HepG2 (cell line): ENCODE data around the gene SCIN. TPM values are rescaled to one million over a fixed set of nuclear protein-coding genes. Genes with fewer than 3 reads are reported as not detected.

Experiments
- ATAC-seq: fragments of 200-7000 bp; cut with Tn5 transposase; 3 replicates; pipeline ENCODE4 v1.9.1; 2020; ENCODE audit warnings: mild to moderate bottlenecking, moderate library complexity
- BruUV-seq: library from RNA; stranded (reverse); fragments of 400-500 nt; replicated peaks from 2 replicates; lab custom pipeline; 2021; lab: Mats Ljungman, UMichigan
- CTCF ChIA-PET: fragments of 300-600 bp; formaldehyde crosslinking; extraction: SDS; loops from one replicate; lab custom pipeline; 2021; ENCODE audit warnings: low total read pairs, inconsistent platforms, low intra/inter-chr PET ratio; lab: Yijun Ruan, JAX
- POLR2A ChIA-PET: fragments of 350-600 bp; sonication (Branson Sonifier 250); formaldehyde crosslinking; loops from one replicate; lab custom pipeline; 2020; ENCODE audit warnings: antibody characterized with exemption, inconsistent platforms; lab: Yijun Ruan, JAX
- DNase-seq: peaks from one replicate; pipeline ENCODE4 v3.0.0-alpha.2; 2015; ENCODE audit warnings: low spot score
- FAIRE-seq: peaks from 3 replicates; lab custom pipeline; 2011; peaks lifted over from hg19 to GRCh38; lab: Jason Lieb, UNC
- H2AFZ ChIP-seq: one replicate; pipeline ENCODE4 v1.6.1; 2011; ENCODE audit warnings: low read length, inconsistent platforms
- H3K27ac ChIP-seq: fragments of 300-600 bp; 3 replicates; pipeline ENCODE4 v1.8.0; 2011; ENCODE audit warnings: mixed run types, mild to moderate bottlenecking, mixed read lengths, low read length, inconsistent platforms; ENCODE audit not compliant: insufficient read depth; ENCODE audit errors: extremely low read length
- H3K27me3 ChIP-seq, 2 experiments: fragments of 200-600 bp in 1 of 2; 2 replicates in 1 of 2; 3 replicates in 1 of 2; pipeline versions ENCODE4 v1.6.0 to v1.8.0; 2011; ENCODE audit warnings: low read length in 2 of 2, mild to moderate bottlenecking in 2 of 2, moderate library complexity in 2 of 2, inconsistent platforms in 1 of 2; ENCODE audit not compliant: insufficient read depth in 2 of 2, control insufficient read depth in 1 of 2
- H3K36me3 ChIP-seq, 2 experiments: fragments of 200-600 bp in 1 of 2; replicated peaks in 1 of 2; 2 replicates in 1 of 2; 3 replicates in 1 of 2; pipeline versions ENCODE4 v1.5.1 to v1.8.0; 2011; ENCODE audit warnings: low read length in 2 of 2, inconsistent platforms in 1 of 2; ENCODE audit not compliant: insufficient read depth in 2 of 2, control insufficient read depth in 1 of 2
- H3K4me1 ChIP-seq: 2 replicates; pipeline ENCODE4 v1.5.1; 2012; ENCODE audit warnings: low read length, inconsistent platforms; ENCODE audit not compliant: insufficient read depth
- H3K4me2 ChIP-seq: 2 replicates; pipeline ENCODE4 v1.6.0; 2011; ENCODE audit warnings: low read depth, low read length, inconsistent platforms
- H3K4me3 ChIP-seq, 3 experiments: fragments of 200-600 bp in 1 of 3; sonication (generic), shearing (Covaris generic) in 1 of 3; replicated peaks in 1 of 3; 2 replicates each; pipeline ENCODE4 v1.5.1; 2011 to 2016; ENCODE audit warnings: low read length in 3 of 3, inconsistent platforms in 2 of 3, low read depth in 2 of 3, mild to moderate bottlenecking in 2 of 3, control low read depth in 1 of 3, mixed read lengths in 1 of 3; ENCODE audit not compliant: insufficient read depth in 1 of 3
- H3K79me2 ChIP-seq: one replicate; pipeline ENCODE4 v1.6.1; 2011; ENCODE audit warnings: low read length, inconsistent platforms; ENCODE audit not compliant: insufficient read depth
- H3K9ac ChIP-seq: 2 replicates; pipeline ENCODE4 v1.6.0; 2011; ENCODE audit warnings: mild to moderate bottlenecking, low read depth, low read length, inconsistent platforms; ENCODE audit not compliant: insufficient read depth
- H3K9me3 ChIP-seq: 2 replicates; pipeline ENCODE4 v1.5.1; 2012; ENCODE audit warnings: mild to moderate bottlenecking, low read length
- H4K20me1 ChIP-seq: 2 replicates; pipeline ENCODE4 v1.6.0; 2011; ENCODE audit warnings: inconsistent platforms, mild to moderate bottlenecking, low read length, moderate library complexity; ENCODE audit not compliant: insufficient read depth
- ARID3A ChIP-seq: IDR thresholded peaks from 2 replicates; pipeline ENCODE4 v1.6.1; 2012; ENCODE audit warnings: low read depth, low read length, improper control_type of control experiment
- CTCF ChIP-seq: sonication (generic); formaldehyde crosslinking; IDR thresholded peaks from 2 replicates; pipeline ENCODE4 v1.5.0; 2020; ENCODE audit warnings: mild to moderate bottlenecking, missing genetic modification reagents, moderate library complexity
- ELF3 ChIP-seq: IDR thresholded peaks from 2 replicates; pipeline ENCODE4 v1.6.1; 2016; ENCODE audit warnings: missing genetic modification reagents, missing compliant biosample characterization
- IKZF4 ChIP-seq: sonication (generic); formaldehyde crosslinking; IDR thresholded peaks from 2 replicates; pipeline ENCODE4 v1.5.1; 2020; ENCODE audit warnings: borderline replicate concordance, mild to moderate bottlenecking, low read depth, missing genetic modification reagents; ENCODE audit errors: not compliant biosample characterization
- NBN ChIP-seq: fragments of 450-650 bp; conservative IDR thresholded peaks from 2 replicates; pipeline ENCODE4 v1.6.1; 2017
- RAD21 ChIP-seq: fragments of 450-650 bp; formaldehyde crosslinking; IDR thresholded peaks from 2 replicates; pipeline ENCODE4 v1.5.0; 2020; ENCODE audit warnings: mild to moderate bottlenecking
- RAD51 ChIP-seq: fragments of 450-650 bp; IDR thresholded peaks from 2 replicates; pipeline ENCODE4 v1.6.1; 2016; ENCODE audit warnings: borderline replicate concordance
- RARG ChIP-seq: sonication (generic); formaldehyde crosslinking; IDR thresholded peaks from 2 replicates; pipeline ENCODE4 v1.4.0; 2020; ENCODE audit warnings: low read depth, mild to moderate bottlenecking, missing genetic modification reagents
- RFXANK ChIP-seq: IDR thresholded peaks from 2 replicates; pipeline ENCODE4 v1.6.1; 2016
- SMC3 ChIP-seq: IDR thresholded peaks from 2 replicates; pipeline ENCODE4 v1.6.1; 2011; ENCODE audit warnings: low read length, improper control_type of control experiment
- STAG1 ChIP-seq: sonication (generic); formaldehyde crosslinking; IDR thresholded peaks from 2 replicates; pipeline ENCODE4 v1.4.0; 2020; ENCODE audit warnings: missing genetic modification reagents
- ZNF121 ChIP-seq: sonication (generic); formaldehyde crosslinking; IDR thresholded peaks from 2 replicates; pipeline ENCODE4 v1.5.0; 2020; ENCODE audit warnings: mild to moderate bottlenecking, missing genetic modification reagents
- ZNF160 ChIP-seq: sonication (generic); formaldehyde crosslinking; IDR thresholded peaks from 2 replicates; pipeline ENCODE4 v1.8.0; 2022; ENCODE audit warnings: mild to moderate bottlenecking, inconsistent platforms, missing genetic modification reagents
- ZNF546 ChIP-seq: sonication (generic); formaldehyde crosslinking; conservative IDR thresholded peaks from 2 replicates; pipeline ENCODE4 v1.8.1; 2023; ENCODE audit warnings: mild to moderate bottlenecking, missing genetic modification reagents
- ZNF7 ChIP-seq: IDR thresholded peaks from 2 replicates; pipeline ENCODE4 v1.6.1; 2016; ENCODE audit warnings: missing biosample characterization, missing genetic modification reagents
- WGBS: methylation state at CpG from one replicate; pipeline ENCODE4 v1.1.6; 2017; ENCODE audit warnings: low lambda C conversion rate; 5-methylcytosine and 5-hydroxymethylcytosine counted together
- in situ Hi-C: cut with HindIII; loops from 2 replicates; pipeline ENCODE4 v1.10.0; 2017; ENCODE audit warnings: low pct_unique_long_range_greater_than_20kb; ENCODE audit not compliant: extremely low pct_ligation_motif_present
- intact Hi-C: fragments of 100-400 bp; cut with micrococcal nuclease; formaldehyde crosslinking; loops from one replicate; pipeline ENCODE4 v1.10.0; 2022; ENCODE audit not compliant: unreplicated experiment
- polyA plus RNA-seq, 8 experiments: library from polyadenylated mRNA; depleted of rRNA in 3 of 8; stranded (reverse) in 7 of 8; unstranded in 1 of 8; fragments of >200 nt; fragmentation: Illumina TruSeq in 4 of 8; extraction: Trizol in 4 of 8; gene quantifications; 2 replicates each; pipeline versions ENCODE4 v1.2.1 to v1.2.3, GENCODE V29; 2011 to 2016; ENCODE audit warnings: low read depth in 4 of 8, missing spikeins in 1 of 8, mixed read lengths in 1 of 8; ENCODE audit not compliant: insufficient read depth in 1 of 8
- total RNA-seq, 5 experiments: library from RNA; depleted of rRNA; stranded (reverse); fragments of >200 nt; fragmentation: Illumina TruSeq; extraction: Trizol; gene quantifications; 2 replicates each; pipeline ENCODE4 v1.2.3, GENCODE V29; 2016; ENCODE audit warnings: low read depth in 1 of 5

SCIN gene
- total and polyA plus RNA-seq, 2 of the 13 experiments (the other 11 are each of a cell fraction or from before 2014, with no cell fraction given), result not detected

GRCh38 chr7:12637819-12638592 lies 67.5 kb downstream of the SCIN start (continued):
- no peak for TF ChIP-seq IKZF4 (CRISPR knock-in tag)
- no peak for TF ChIP-seq RARG (CRISPR knock-in tag)
- no peak for TF ChIP-seq ZNF546 (CRISPR knock-in tag)
- no peak for TF ChIP-seq NBN
- no peak for TF ChIP-seq RFXANK (CRISPR knock-in tag)
- TF ChIP-seq ZNF160 (CRISPR knock-in tag), result no peak

GRCh38 chr7:12638851-12639456 lies 68.4 kb downstream of the SCIN start:
- intact Hi-C loops, result loop anchor here (1.0 to 10.0 kb wide), 5 partner anchors 114 to 624 kb away; no protein-coding TSS in a partner anchor
- Histone ChIP-seq H3K9ac (no peak overlapping the region), H2AFZ (no peak overlapping the region)
- FAIRE-seq (no peak), ATAC-seq (no peak)
- CTCF ChIA-PET, result interaction anchor here (1.0 to 2.9 kb wide), 6 partner anchors 44 to 627 kb away, joined by 3 to 27 read pairs (median 6); partner anchors contain the start of gene ARL4A
- 6% methylated on average over 6 of the region's 6 CpGs for WGBS
- TF ChIP-seq RAD51 (no peak), CTCF (CRISPR knock-in tag) (peak; percentile 63), SMC3 (peak; percentile 75), ARID3A (peak; percentile 73; the same call in 1 of the 2 replicates), STAG1 (CRISPR knock-in tag) (peak; percentile 79), ZNF7 (CRISPR knock-in tag) (no peak), ZNF121 (CRISPR knock-in tag) (no peak), RAD21 (CRISPR knock-in tag) (peak; percentile 21; the same call in 1 of the 2 replicates), ELF3 (0 out of 2 replicates have a peak, but pooled peaks have one; percentile 12)
- TF ChIP-seq, all 625 proteins: peak for 6
- no peaks in the 10 kb centered on the region for H3K79me2 ChIP-seq
- in situ Hi-C loops, result loop anchor here (10.0 kb wide), 1 partner anchor 626 kb away; no protein-coding TSS in a partner anchor
- POLR2A ChIA-PET, result interaction anchor here (1.2 kb wide), 1 partner anchor 379 kb away, joined by 4 read pairs; no protein-coding TSS in a partner anchor
- no peak overlapping the region for H3K27ac ChIP-seq
- no TSS peak for BruUV-seq
- peak overlapping the region; percentile 25 for H3K4me2 ChIP-seq
- H3K27me3 ChIP-seq, result no peaks in the 10 kb centered on the region
- no peaks in the 10 kb centered on the region for H4K20me1 ChIP-seq
- peak; percentile 43 for DNase-seq
- H3K9me3 ChIP-seq, result no peaks in the 10 kb centered on the region
- H3K36me3 ChIP-seq, result no peaks in the 10 kb centered on the region
- peaks cover 56% of the 10 kb centered on the region for H3K4me1 ChIP-seq
- H3K4me3 ChIP-seq, result no peak overlapping the region
